ENCODE results near the gene TMEM203.

DNA sequence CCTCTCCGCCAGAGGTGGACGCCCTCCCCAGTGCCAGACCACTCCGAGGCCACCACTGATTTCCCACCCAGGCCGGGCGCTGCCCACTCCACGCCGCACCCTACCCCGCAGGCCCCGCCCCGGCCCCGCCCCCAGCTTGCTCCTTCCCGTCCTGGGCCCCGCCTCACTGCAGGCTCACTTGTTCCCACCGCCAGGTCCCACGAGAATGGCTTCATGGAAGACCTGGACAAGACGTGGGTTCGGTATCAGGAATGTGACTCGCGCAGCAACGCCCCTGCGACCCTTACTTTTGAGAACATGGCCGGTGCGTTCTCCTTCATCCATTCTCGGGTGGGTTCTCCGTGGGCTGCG is 42.1 kb downstream of the TMEM203 start:
- TF ChIP-seq, protein P1, sequence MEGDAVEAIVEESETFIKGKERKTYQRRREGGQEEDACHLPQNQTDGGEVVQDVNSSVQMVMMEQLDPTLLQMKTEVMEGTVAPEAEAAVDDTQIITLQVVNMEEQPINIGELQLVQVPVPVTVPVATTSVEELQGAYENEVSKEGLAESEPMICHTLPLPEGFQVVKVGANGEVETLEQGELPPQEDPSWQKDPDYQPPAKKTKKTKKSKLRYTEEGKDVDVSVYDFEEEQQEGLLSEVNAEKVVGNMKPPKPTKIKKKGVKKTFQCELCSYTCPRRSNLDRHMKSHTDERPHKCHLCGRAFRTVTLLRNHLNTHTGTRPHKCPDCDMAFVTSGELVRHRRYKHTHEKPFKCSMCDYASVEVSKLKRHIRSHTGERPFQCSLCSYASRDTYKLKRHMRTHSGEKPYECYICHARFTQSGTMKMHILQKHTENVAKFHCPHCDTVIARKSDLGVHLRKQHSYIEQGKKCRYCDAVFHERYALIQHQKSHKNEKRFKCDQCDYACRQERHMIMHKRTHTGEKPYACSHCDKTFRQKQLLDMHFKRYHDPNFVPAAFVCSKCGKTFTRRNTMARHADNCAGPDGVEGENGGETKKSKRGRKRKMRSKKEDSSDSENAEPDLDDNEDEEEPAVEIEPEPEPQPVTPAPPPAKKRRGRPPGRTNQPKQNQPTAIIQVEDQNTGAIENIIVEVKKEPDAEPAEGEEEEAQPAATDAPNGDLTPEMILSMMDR (IDR thresholded peaks at IDR 0.05) = no peak
- no peak for TF ChIP-seq POLR2A (IDR thresholded peaks at IDR 0.05)
- TF ChIP-seq EP300 (IDR thresholded peaks at IDR 0.05) = no peak

Measured in tibial nerve (tissue), 4 donors.